ENCODE results near the gene KRTAP5-4.
"Not testable (repeated sequence)": the region's sequence is repeated elsewhere in the genome, so short reads cannot be mapped to it uniquely, and the experiment has no call there.

- TF ChIP-seq, protein P1, sequence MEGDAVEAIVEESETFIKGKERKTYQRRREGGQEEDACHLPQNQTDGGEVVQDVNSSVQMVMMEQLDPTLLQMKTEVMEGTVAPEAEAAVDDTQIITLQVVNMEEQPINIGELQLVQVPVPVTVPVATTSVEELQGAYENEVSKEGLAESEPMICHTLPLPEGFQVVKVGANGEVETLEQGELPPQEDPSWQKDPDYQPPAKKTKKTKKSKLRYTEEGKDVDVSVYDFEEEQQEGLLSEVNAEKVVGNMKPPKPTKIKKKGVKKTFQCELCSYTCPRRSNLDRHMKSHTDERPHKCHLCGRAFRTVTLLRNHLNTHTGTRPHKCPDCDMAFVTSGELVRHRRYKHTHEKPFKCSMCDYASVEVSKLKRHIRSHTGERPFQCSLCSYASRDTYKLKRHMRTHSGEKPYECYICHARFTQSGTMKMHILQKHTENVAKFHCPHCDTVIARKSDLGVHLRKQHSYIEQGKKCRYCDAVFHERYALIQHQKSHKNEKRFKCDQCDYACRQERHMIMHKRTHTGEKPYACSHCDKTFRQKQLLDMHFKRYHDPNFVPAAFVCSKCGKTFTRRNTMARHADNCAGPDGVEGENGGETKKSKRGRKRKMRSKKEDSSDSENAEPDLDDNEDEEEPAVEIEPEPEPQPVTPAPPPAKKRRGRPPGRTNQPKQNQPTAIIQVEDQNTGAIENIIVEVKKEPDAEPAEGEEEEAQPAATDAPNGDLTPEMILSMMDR (IDR thresholded peaks at IDR 0.05; ENCODE audit: low read depth, low read length, poor library complexity, severe bottlenecking): not testable (repeated sequence)
- TF ChIP-seq EZH2phosphoT487 (IDR thresholded peaks at IDR 0.05; ENCODE audit: borderline replicate concordance, low read length): not testable (repeated sequence)
Measured at GRCh38 chr11:1582909-1583308, 39.0 kb downstream of the KRTAP5-4 start.

Measured in DOHH2 (cell line).